HepG2 (cell line): ENCODE measurements around the gene PREX1. TPM values are rescaled to one million over a fixed set of nuclear protein-coding genes. Genes with fewer than 3 reads are reported as not detected.

Source experiments
- EED ChIP-seq: sonication (generic); formaldehyde crosslinking; IDR thresholded peaks from 2 replicates; pipeline ENCODE4 v1.5.0; 2020; ENCODE audit warnings: mild to moderate bottlenecking, missing genetic modification reagents
- GABPA ChIP-seq, 2 experiments: IDR thresholded peaks; 2 replicates each; pipeline ENCODE4 v1.6.1; 2011 to 2016; ENCODE audit warnings: low read depth in 2 of 2, low read length in 1 of 2, missing biosample characterization in 1 of 2, missing genetic modification characterization in 1 of 2
- HIVEP1 ChIP-seq: sonication (generic); formaldehyde crosslinking; IDR thresholded peaks from 2 replicates; pipeline ENCODE4 v1.4.0; 2020; ENCODE audit warnings: mild to moderate bottlenecking, missing genetic modification reagents
- LBX2 ChIP-seq: sonication (generic); formaldehyde crosslinking; IDR thresholded peaks from 2 replicates; pipeline ENCODE4 v1.5.0; 2020; ENCODE audit warnings: missing genetic modification reagents, mild to moderate bottlenecking, borderline replicate concordance
- LCORL ChIP-seq, 2 experiments: fragments of 450-650 bp in 1 of 2; sonication (generic) in 1 of 2; formaldehyde crosslinking in 1 of 2; IDR thresholded peaks; 2 replicates each; pipeline versions ENCODE4 v1.5.0 to v1.6.1; 2017 to 2020; ENCODE audit warnings: antibody characterized with exemption in 1 of 2, missing genetic modification reagents in 1 of 2
- RBAK ChIP-seq: sonication (generic); formaldehyde crosslinking; IDR thresholded peaks from 2 replicates; pipeline ENCODE4 v1.5.1; 2020; ENCODE audit warnings: mild to moderate bottlenecking, missing genetic modification reagents
- YEATS2 ChIP-seq: sonication (generic); formaldehyde crosslinking; IDR thresholded peaks from 2 replicates; pipeline ENCODE4 v1.4.0; 2020; ENCODE audit warnings: missing genetic modification reagents, borderline replicate concordance
- ZMAT3 ChIP-seq: sonication (generic); formaldehyde crosslinking; conservative IDR thresholded peaks from 2 replicates; pipeline ENCODE4 v1.7.0; 2021; ENCODE audit warnings: missing genetic modification reagents
- ZNF10 ChIP-seq: sonication (generic); formaldehyde crosslinking; IDR thresholded peaks from 2 replicates; pipeline ENCODE4 v1.4.0; 2020; ENCODE audit warnings: mild to moderate bottlenecking, low read depth, missing genetic modification reagents, borderline replicate concordance
- ZNF230 ChIP-seq: sonication (generic); formaldehyde crosslinking; IDR thresholded peaks from 2 replicates; pipeline ENCODE4 v1.4.0; 2020; ENCODE audit warnings: mild to moderate bottlenecking, missing genetic modification reagents
- ZNF232 ChIP-seq: sonication (generic); formaldehyde crosslinking; IDR thresholded peaks from 2 replicates; pipeline ENCODE4 v1.4.0; 2020; ENCODE audit warnings: missing genetic modification reagents, borderline replicate concordance
- ZNF260 ChIP-seq: sonication (generic); formaldehyde crosslinking; IDR thresholded peaks from 2 replicates; pipeline ENCODE4 v1.4.0; 2020; ENCODE audit warnings: missing genetic modification reagents, low read depth, mild to moderate bottlenecking, borderline replicate concordance
- ZNF30 ChIP-seq: sonication (generic); formaldehyde crosslinking; IDR thresholded peaks from 2 replicates; pipeline ENCODE4 v1.5.0; 2020; ENCODE audit warnings: mild to moderate bottlenecking, missing genetic modification reagents
- ZNF326 ChIP-seq: sonication (generic); formaldehyde crosslinking; IDR thresholded peaks from 2 replicates; pipeline ENCODE4 v1.4.0; 2020; ENCODE audit warnings: missing genetic modification reagents, borderline replicate concordance
- ZNF343 ChIP-seq: sonication (generic); formaldehyde crosslinking; IDR thresholded peaks from 2 replicates; pipeline ENCODE4 v1.4.0; 2020; ENCODE audit warnings: mild to moderate bottlenecking, missing genetic modification reagents
- ZNF513 ChIP-seq: sonication (generic); formaldehyde crosslinking; conservative IDR thresholded peaks from 2 replicates; pipeline ENCODE4 v1.5.0; 2020; ENCODE audit warnings: missing genetic modification reagents
- ZNF570 ChIP-seq: sonication (generic); formaldehyde crosslinking; IDR thresholded peaks from 2 replicates; pipeline ENCODE4 v1.4.0; 2020; ENCODE audit warnings: mild to moderate bottlenecking, missing genetic modification reagents, borderline replicate concordance
- ZNF766 ChIP-seq: sonication (generic); formaldehyde crosslinking; IDR thresholded peaks from 2 replicates; pipeline ENCODE4 v1.5.0; 2020; ENCODE audit warnings: missing genetic modification reagents, borderline replicate concordance
- ZNF773 ChIP-seq: sonication (generic); formaldehyde crosslinking; IDR thresholded peaks from 2 replicates; pipeline ENCODE4 v1.4.0; 2020; ENCODE audit warnings: missing genetic modification reagents, borderline replicate concordance
- polyA plus RNA-seq, 8 experiments: library from polyadenylated mRNA; depleted of rRNA in 3 of 8; stranded (reverse) in 7 of 8; unstranded in 1 of 8; fragments of >200 nt; fragmentation: Illumina TruSeq in 4 of 8; extraction: Trizol in 4 of 8; gene quantifications; 2 replicates each; pipeline versions ENCODE4 v1.2.1 to v1.2.3, GENCODE V29; 2011 to 2016; ENCODE audit warnings: low read depth in 4 of 8, missing spikeins in 1 of 8, mixed read lengths in 1 of 8; ENCODE audit not compliant: insufficient read depth in 1 of 8
- total RNA-seq, 5 experiments: library from RNA; depleted of rRNA; stranded (reverse); fragments of >200 nt; fragmentation: Illumina TruSeq; extraction: Trizol; gene quantifications; 2 replicates each; pipeline ENCODE4 v1.2.3, GENCODE V29; 2016; ENCODE audit warnings: low read depth in 1 of 5
- TF ChIP-seq, protein P1 (sequence below): IDR thresholded peaks from 2 replicates; pipeline ENCODE4 v1.6.1; 2016; ENCODE audit warnings: mild to moderate bottlenecking, missing biosample characterization, missing genetic modification reagents
- TF ChIP-seq, protein P2 (sequence below): sonication (generic); formaldehyde crosslinking; IDR thresholded peaks from 2 replicates; pipeline ENCODE4 v1.8.0; 2022; ENCODE audit warnings: low read depth, missing genetic modification reagents

The PREX1 gene
- total and polyA plus RNA-seq, 2 of the 13 experiments (the other 11 are each of a cell fraction or from before 2014, with no cell fraction given) = 0.02 to 0.04 TPM

GRCh38 chr20:48723308-48724264, 104.2 kb downstream of the PREX1 start (continued):
- no peak for TF ChIP-seq RBAK
- no peak for TF ChIP-seq ZMAT3 (CRISPR knock-in tag)
- TF ChIP-seq ZNF10 (CRISPR knock-in tag) = no peak
- TF ChIP-seq ZNF570 (CRISPR knock-in tag) = no peak
- TF ChIP-seq ZNF343 (CRISPR knock-in tag) = no peak
- peak; percentile 50; the same call in 1 of the 2 replicates for TF ChIP-seq EED (CRISPR knock-in tag)
- peak; percentile 12; the same call in 1 of the 2 replicates for TF ChIP-seq LCORL (IDR thresholded peaks at IDR 0.05)
- peak; percentile 75 for TF ChIP-seq LCORL (CRISPR knock-in tag; IDR thresholded peaks at IDR 0.05)
- no peak for TF ChIP-seq LBX2 (CRISPR knock-in tag)
- TF ChIP-seq YEATS2 (CRISPR knock-in tag) = no peak
- TF ChIP-seq ZNF232 (CRISPR knock-in tag) = 0 out of 2 replicates have a peak, but pooled peaks have one; percentile 63
- peak; percentile 87; the same call in 1 of the 2 replicates for TF ChIP-seq ZNF230 (CRISPR knock-in tag)
- TF ChIP-seq GABPA (IDR thresholded peaks at IDR 0.05; ENCODE audit: low read depth, low read length) = no peak; the same call in 1 of the 2 replicates
- TF ChIP-seq GABPA (CRISPR knock-in tag; IDR thresholded peaks at IDR 0.05; ENCODE audit: low read depth) = no peak
- peak; percentile 59; the same call in 1 of the 2 replicates for TF ChIP-seq ZNF30 (CRISPR knock-in tag)
- TF ChIP-seq, protein P1, sequence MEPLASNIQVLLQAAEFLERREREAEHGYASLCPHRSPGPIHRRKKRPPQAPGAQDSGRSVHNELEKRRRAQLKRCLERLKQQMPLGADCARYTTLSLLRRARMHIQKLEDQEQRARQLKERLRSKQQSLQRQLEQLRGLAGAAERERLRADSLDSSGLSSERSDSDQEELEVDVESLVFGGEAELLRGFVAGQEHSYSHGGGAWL (CRISPR knock-in tag) = peak; percentile 48; the same call in 1 of the 2 replicates
- no peak for TF ChIP-seq ZNF260 (CRISPR knock-in tag)
- TF ChIP-seq ZNF766 (CRISPR knock-in tag) = no peak
- no peak for TF ChIP-seq ZNF773 (CRISPR knock-in tag)
- TF ChIP-seq HIVEP1 (CRISPR knock-in tag) = no peak; the same call in 1 of the 2 replicates
- TF ChIP-seq ZNF513 (CRISPR knock-in tag) = no peak
- no peak for TF ChIP-seq ZNF326 (CRISPR knock-in tag)
- TF ChIP-seq, protein P2, sequence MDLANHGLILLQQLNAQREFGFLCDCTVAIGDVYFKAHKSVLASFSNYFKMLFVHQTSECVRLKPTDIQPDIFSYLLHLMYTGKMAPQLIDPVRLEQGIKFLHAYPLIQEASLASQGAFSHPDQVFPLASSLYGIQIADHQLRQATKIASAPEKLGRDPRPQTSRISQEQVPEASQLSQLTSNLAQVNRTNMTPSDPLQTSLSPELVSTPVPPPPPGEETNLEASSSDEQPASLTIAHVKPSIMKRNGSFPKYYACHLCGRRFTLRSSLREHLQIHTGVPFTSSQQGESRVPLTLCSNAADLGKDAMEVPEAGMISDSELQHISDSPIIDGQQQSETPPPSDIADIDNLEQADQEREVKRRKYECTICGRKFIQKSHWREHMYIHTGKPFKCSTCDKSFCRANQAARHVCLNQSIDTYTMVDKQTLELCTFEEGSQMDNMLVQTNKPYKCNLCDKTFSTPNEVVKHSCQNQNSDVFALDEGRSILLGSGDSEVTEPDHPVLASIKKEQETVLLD (CRISPR knock-in tag) = no peak
